Skeletal muscle tissue (tissue), 4 donors: ENCODE measurements around the gene ATP2C1. TPM values are rescaled to one million over a fixed set of nuclear protein-coding genes. Genes with fewer than 3 reads are reported as not detected.

Experiments
- H3K27ac ChIP-seq: one replicate; pipeline ENCODE4 v1.7.0; 2013; ENCODE audit warnings: mild to moderate bottlenecking, low read depth, low read length, inconsistent platforms
- H3K27me3 ChIP-seq, 3 donors: one replicate each; pipeline ENCODE4 v1.7.0; 2013; ENCODE audit warnings: low read length in 3 of 3; ENCODE audit not compliant: control insufficient read depth in 3 of 3, insufficient read depth in 3 of 3
- H3K36me3 ChIP-seq, 3 donors: one replicate each; pipeline ENCODE4 v1.7.0; 2013; ENCODE audit warnings: low read length in 3 of 3; ENCODE audit not compliant: control insufficient read depth in 3 of 3, insufficient read depth in 3 of 3
- H3K4me1 ChIP-seq, 3 donors: one replicate each; pipeline ENCODE4 v1.7.0; 2013; ENCODE audit warnings: low read length in 3 of 3, mild to moderate bottlenecking in 3 of 3; ENCODE audit not compliant: control insufficient read depth in 3 of 3, insufficient read depth in 3 of 3
- H3K4me3 ChIP-seq, 3 donors: one replicate each; pipeline ENCODE4 v1.7.0; 2013; ENCODE audit warnings: low read length in 3 of 3
- H3K9ac ChIP-seq, 3 donors: one replicate each; pipeline ENCODE4 v1.7.0; 2013; ENCODE audit warnings: low read length in 3 of 3, mild to moderate bottlenecking in 3 of 3, moderate library complexity in 2 of 3, low read depth in 1 of 3
- H3K9me3 ChIP-seq, 3 donors: one replicate each; pipeline ENCODE4 v1.7.0; 2013; ENCODE audit warnings: low read length in 3 of 3; ENCODE audit not compliant: control insufficient read depth in 3 of 3
- total RNA-seq: library from RNA; depleted of rRNA; stranded (reverse); fragments of >200 nt; gene quantifications from one replicate; pipeline ENCODE4 v1.2.3, GENCODE V29; 2014
- donor health status: Osteomylitis.

ATP2C1 gene
- total RNA-seq, 1 donor from 2014 or later: 106 TPM

DNA sequence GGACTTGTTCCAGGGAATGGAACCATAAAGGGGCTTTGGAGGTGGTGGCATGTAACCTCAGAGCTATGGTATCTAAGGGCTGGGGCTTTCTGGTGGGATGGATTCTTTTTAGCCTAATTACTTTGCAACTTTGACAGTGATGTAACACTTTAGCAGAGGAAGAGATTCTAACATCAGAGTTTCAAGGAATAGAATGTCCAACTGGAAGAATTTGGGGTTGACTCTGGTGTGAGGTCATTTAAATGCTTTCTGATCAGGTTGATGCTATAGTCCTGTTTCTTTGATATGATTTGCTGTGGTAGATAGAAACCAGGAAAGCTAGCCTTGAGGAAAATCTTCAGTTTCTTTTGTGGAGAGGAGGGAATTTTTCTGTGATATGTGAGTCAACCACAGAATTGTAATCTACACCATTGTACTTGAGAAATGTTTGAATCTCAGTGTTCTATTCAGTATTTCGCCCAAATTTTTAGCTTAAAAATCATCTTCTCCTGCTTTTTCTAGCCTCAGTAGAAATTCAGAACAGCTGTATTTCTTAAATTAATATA, 40.0 kb downstream of the ATP2C1 start:
- no peak overlapping the region for H3K4me3 ChIP-seq
- no peaks in the 10 kb centered on the region for H3K27me3 ChIP-seq
- H3K4me1 ChIP-seq: no peaks in the 10 kb centered on the region
- no peak overlapping the region for H3K27ac ChIP-seq
- H3K36me3 ChIP-seq: peaks cover 0 to 9% (median 0%) of the 10 kb centered on the region in 3 donors
- no peaks in the 10 kb centered on the region for H3K9me3 ChIP-seq
- H3K9ac ChIP-seq: no peak overlapping the region

- H3K27ac ChIP-seq: no peak overlapping the region
These were observed 40.7 kb downstream of the ATP2C1 start for GRCh38 chr3:130934442-130935089.

DNA sequence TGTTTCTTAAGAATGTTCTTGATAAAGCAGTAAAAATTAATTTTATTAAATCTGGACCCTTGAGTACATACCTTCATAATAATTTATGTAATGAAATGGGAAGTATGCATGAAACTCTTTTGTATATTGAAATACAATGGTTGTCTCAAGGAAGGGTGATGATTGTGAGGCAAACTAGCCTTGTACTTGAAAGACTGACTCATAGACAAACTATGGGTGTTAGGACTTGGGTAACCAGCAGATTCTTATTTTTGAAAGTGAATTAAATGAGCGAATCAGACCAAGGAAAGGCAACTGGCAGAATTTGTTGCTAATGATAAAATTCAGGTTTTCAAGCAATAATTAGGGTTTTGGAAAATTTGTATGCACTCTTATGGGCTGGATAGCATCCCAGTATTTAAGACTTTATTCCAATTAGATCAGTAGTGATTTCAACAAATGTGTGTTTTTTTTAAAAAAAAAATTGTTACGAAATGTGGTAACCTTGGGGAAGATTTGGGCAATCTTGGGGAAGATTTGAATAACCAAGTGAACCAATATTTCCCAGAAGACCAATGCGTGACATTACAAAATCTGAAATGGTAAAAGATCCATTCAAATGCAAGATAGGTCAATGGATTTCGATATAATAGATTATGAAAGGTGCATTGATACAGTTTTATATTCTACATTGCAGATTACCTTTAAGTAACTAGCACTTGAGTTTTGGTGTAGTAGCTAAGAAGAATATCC, 42.0 kb downstream of the ATP2C1 start:
- Histone ChIP-seq H3K4me3 (no peak overlapping the region), H3K9me3 (no peaks in the 10 kb centered on the region), H3K27me3 (no peaks in the 10 kb centered on the region), H3K36me3 (peaks cover 0 to 9% (median 0%) of the 10 kb centered on the region in 3 donors), H3K9ac (no peak overlapping the region), H3K4me1 (peaks cover 0 to 4% (median 0%) of the 10 kb centered on the region in 3 donors), H3K27ac (no peak overlapping the region)

More at GRCh38 chr3:130934442-130935089, 40.7 kb downstream of the ATP2C1 start:
- H3K4me3 ChIP-seq: no peak overlapping the region
- H3K27me3 ChIP-seq: no peaks in the 10 kb centered on the region
- no peaks in the 10 kb centered on the region for H3K9me3 ChIP-seq
- peaks cover 0 to 9% (median 0%) of the 10 kb centered on the region in 3 donors for H3K36me3 ChIP-seq
- peaks cover 0 to under 1% (median 0%) of the 10 kb centered on the region in 3 donors for H3K4me1 ChIP-seq
- peak overlapping the region in 1 of 3 donors; percentile 44 for H3K9ac ChIP-seq

GRCh38 chr3:130939753-130940152, 45.9 kb downstream of the ATP2C1 start:
- no peaks in the 10 kb centered on the region for H3K9me3 ChIP-seq
- peaks cover 14 to 30% (median 21%) of the 10 kb centered on the region in 3 donors for H3K36me3 ChIP-seq
- no peak overlapping the region for H3K4me3 ChIP-seq
- H3K27me3 ChIP-seq: no peaks in the 10 kb centered on the region
- peaks cover 0 to 4% (median 0%) of the 10 kb centered on the region in 3 donors for H3K4me1 ChIP-seq
- peak overlapping the region; percentile 8 for H3K27ac ChIP-seq
- H3K9ac ChIP-seq: no peak overlapping the region

- H3K27ac ChIP-seq: no peak overlapping the region
- no peak overlapping the region for H3K4me3 ChIP-seq
- H3K36me3 ChIP-seq: peaks cover 21 to 30% (median 30%) of the 10 kb centered on the region in 3 donors
- no peaks in the 10 kb centered on the region for H3K9me3 ChIP-seq
- H3K4me1 ChIP-seq: peaks cover 0 to 4% (median 0%) of the 10 kb centered on the region in 3 donors
- no peak overlapping the region for H3K9ac ChIP-seq
- H3K27me3 ChIP-seq: no peaks in the 10 kb centered on the region
These were observed 47.9 kb downstream of the ATP2C1 start for GRCh38 chr3:130941793-130942192.

DNA sequence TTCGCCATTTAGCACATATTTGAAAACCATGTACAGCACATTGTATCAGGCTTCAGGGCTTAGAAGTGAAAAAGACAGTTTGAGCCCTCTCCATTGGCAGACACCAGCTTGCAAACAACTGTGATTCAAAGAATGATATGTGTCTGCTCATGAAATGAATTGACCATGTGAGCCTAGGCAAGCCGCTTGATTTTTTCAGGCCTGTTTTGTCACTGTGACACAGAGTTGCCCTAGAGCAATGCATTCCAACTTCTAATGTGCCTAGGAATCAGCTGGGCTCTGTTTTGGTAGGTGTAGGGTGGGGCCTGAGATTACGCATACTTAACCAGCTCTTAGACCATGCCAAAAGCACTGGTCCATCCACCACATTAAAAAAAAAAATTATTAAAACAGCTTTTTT, 53.0 kb downstream of the ATP2C1 start:
- Histone ChIP-seq H3K36me3 (peaks cover 21 to 28% (median 26%) of the 10 kb centered on the region in 3 donors), H3K27ac (no peak overlapping the region), H3K9ac (no peak overlapping the region), H3K4me1 (no peaks in the 10 kb centered on the region), H3K9me3 (no peaks in the 10 kb centered on the region), H3K4me3 (no peak overlapping the region), H3K27me3 (no peaks in the 10 kb centered on the region)

DNA sequence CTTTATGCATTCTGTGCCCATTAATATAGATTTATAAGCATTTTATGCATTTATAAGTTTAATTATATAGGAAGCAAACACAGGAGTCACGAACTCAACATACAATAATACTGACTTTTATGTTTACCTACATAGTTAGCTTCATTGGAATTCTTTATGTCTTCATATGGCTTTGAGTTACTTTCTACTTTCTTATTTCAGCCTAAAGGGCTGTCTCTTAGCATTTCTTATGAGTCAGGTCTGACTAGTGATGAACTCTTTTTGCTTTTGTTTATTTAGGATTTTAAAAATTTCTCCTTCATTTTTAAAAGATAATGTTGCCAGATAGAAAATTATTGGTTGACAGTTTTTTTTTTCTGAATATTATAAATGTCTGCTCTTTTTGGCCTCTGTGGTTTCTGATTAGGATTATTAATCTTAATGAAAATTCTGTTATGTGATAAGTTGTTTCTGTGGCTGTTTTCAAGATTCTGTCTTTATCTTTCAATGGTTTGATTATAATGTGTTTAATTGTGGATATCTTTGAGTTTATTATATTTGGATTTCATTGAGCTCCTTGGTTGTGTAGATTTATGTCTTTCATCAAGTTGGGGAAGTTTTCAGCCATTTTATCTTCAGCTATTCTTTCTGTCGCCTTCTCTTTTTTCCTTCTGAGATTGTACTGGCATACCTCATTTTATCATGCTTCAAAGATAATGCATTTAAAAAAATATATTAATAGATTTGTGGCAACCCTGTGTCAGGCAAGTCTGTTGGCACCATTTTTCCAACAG, 54.3 kb downstream of the ATP2C1 start:
- Histone ChIP-seq H3K4me3 (no peak overlapping the region), H3K9ac (no peak overlapping the region), H3K9me3 (no peaks in the 10 kb centered on the region), H3K4me1 (no peaks in the 10 kb centered on the region), H3K27ac (no peak overlapping the region), H3K27me3 (no peaks in the 10 kb centered on the region), H3K36me3 (peaks cover 16 to 22% (median 17%) of the 10 kb centered on the region in 3 donors)

DNA sequence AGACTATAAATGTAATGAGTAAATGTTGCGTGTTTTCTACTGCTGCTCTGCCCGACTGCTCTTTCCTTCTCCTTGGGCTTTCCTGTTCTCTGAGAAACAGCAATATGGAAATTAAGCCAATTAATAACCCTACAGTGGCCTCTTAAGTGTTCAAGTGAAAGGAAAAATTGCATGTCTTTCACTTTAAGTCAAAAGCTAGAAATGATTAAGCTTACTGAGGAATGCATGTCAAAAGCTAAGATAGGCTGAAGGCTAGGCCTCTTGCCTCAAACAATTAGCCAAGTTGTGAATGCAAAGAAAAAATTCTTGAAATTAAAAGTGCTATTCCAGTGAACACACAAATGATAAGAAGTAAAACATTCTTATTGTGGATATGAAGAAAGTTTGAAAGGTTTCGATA, 55.0 kb downstream of the ATP2C1 start:
- no peak overlapping the region for H3K4me3 ChIP-seq
- no peaks in the 10 kb centered on the region for H3K4me1 ChIP-seq
- peaks cover 11 to 23% (median 21%) of the 10 kb centered on the region in 3 donors for H3K36me3 ChIP-seq
- H3K9ac ChIP-seq: no peak overlapping the region
- H3K9me3 ChIP-seq: no peaks in the 10 kb centered on the region
- H3K27ac ChIP-seq: no peak overlapping the region
- no peaks in the 10 kb centered on the region for H3K27me3 ChIP-seq

DNA sequence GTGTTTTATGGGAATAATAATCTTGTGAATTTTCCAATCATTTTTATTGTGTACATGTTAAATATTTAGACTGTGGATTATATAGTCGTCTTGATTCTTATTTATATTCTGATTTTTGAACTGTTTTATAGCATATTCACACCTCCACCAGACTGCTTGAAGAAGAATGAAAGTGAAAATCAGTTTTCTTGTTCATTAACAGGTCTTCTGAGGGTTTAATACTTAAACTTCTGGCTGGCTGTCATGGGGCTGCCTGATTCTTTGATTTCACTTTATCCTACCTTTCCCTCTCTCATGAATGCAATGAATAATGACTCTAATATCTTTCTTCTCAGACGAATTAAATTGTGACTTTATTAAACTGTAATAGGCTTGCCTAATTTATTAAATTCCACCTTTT, 56.2 kb downstream of the ATP2C1 start:
- H3K9me3 ChIP-seq: no peaks in the 10 kb centered on the region
- H3K27ac ChIP-seq: no peak overlapping the region
- H3K36me3 ChIP-seq: peaks cover 13 to 22% (median 14%) of the 10 kb centered on the region in 3 donors
- H3K27me3 ChIP-seq: no peaks in the 10 kb centered on the region
- H3K9ac ChIP-seq: no peak overlapping the region
- H3K4me1 ChIP-seq: no peaks in the 10 kb centered on the region
- no peak overlapping the region for H3K4me3 ChIP-seq
